ENCODE results near the gene KRTAP4-16.
"Not testable (repeated sequence)": the region's sequence is repeated elsewhere in the genome, so short reads cannot be mapped to it uniquely, and the experiment has no call there.

DNA sequence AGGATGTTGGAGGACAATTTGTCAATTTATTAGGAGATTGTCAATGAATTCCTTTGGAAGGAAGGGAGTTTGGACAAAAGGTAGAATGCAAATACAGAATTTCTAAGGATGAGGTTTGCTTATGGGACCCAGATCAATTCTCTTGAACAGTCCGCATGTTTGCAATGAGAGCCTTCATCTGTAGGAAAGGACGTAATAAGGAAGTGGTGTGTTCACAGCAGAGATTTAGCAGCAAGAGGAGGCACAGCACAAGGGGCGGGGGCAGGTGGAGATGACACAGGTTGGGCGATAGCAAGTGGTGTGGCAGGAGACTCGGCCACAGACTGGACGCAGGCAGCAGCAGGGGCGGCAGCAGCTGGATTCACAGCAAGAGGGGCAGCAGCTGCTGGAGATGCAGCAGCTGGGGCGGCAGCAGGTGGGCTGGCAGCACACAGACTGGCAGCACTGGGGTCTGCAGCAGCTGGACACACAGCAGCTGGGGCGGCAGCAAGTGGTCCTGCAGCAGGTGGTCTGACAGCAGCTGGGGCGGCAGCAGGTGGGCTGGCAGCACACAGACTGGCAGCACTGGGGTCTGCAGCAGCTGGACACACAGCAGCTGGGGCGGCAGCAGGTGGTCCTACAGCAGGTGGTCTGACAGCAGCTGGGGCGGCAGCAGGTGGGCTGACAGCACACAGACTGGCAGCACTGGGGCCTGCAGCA lies 21.4 kb upstream of the KRTAP4-16 start:
- TF ChIP-seq, protein P1, sequence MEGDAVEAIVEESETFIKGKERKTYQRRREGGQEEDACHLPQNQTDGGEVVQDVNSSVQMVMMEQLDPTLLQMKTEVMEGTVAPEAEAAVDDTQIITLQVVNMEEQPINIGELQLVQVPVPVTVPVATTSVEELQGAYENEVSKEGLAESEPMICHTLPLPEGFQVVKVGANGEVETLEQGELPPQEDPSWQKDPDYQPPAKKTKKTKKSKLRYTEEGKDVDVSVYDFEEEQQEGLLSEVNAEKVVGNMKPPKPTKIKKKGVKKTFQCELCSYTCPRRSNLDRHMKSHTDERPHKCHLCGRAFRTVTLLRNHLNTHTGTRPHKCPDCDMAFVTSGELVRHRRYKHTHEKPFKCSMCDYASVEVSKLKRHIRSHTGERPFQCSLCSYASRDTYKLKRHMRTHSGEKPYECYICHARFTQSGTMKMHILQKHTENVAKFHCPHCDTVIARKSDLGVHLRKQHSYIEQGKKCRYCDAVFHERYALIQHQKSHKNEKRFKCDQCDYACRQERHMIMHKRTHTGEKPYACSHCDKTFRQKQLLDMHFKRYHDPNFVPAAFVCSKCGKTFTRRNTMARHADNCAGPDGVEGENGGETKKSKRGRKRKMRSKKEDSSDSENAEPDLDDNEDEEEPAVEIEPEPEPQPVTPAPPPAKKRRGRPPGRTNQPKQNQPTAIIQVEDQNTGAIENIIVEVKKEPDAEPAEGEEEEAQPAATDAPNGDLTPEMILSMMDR (IDR thresholded peaks at IDR 0.05; ENCODE audit: control extremely low read depth in 1 of 3, insufficient read depth in 1 of 3, low read depth in 1 of 3, low read length in 3 of 3) = not testable (repeated sequence)
- TF ChIP-seq, protein P2, sequence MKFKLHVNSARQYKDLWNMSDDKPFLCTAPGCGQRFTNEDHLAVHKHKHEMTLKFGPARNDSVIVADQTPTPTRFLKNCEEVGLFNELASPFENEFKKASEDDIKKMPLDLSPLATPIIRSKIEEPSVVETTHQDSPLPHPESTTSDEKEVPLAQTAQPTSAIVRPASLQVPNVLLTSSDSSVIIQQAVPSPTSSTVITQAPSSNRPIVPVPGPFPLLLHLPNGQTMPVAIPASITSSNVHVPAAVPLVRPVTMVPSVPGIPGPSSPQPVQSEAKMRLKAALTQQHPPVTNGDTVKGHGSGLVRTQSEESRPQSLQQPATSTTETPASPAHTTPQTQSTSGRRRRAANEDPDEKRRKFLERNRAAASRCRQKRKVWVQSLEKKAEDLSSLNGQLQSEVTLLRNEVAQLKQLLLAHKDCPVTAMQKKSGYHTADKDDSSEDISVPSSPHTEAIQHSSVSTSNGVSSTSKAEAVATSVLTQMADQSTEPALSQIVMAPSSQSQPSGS (IDR thresholded peaks at IDR 0.05; ENCODE audit: low read length) = not testable (repeated sequence)
- not testable (repeated sequence) for TF ChIP-seq TBP (IDR thresholded peaks at IDR 0.05; ENCODE audit: low read depth, low read length); EZH2 (IDR thresholded peaks at IDR 0.05; ENCODE audit: low read depth, low read length, severe bottlenecking); TAF7 (optimal IDR thresholded peaks at IDR 0.05; ENCODE audit: borderline replicate concordance, low read depth, low read length); JUN (IDR thresholded peaks at IDR 0.05; ENCODE audit: low read depth, low read length); POLR2AphosphoS5 (IDR thresholded peaks at IDR 0.05; ENCODE audit: low read depth, low read length); TEAD4 (IDR thresholded peaks at IDR 0.05; ENCODE audit: low read depth, low read length); RAD21 (IDR thresholded peaks at IDR 0.05 in 1 of 2, conservative IDR thresholded peaks at IDR 0.05 in 1 of 2; ENCODE audit: low read depth in 2 of 2, low read length in 2 of 2)
